GM18526 (cell line): ENCODE measurements around the gene MARCHF10.

ENCODE experiments used
- POLR2A ChIP-seq: IDR thresholded peaks from 3 replicates; pipeline ENCODE4 v1.6.1; 2011; ENCODE audit not compliant: insufficient read length; ENCODE audit errors: extremely low read depth

Gene MARCHF10

DNA sequence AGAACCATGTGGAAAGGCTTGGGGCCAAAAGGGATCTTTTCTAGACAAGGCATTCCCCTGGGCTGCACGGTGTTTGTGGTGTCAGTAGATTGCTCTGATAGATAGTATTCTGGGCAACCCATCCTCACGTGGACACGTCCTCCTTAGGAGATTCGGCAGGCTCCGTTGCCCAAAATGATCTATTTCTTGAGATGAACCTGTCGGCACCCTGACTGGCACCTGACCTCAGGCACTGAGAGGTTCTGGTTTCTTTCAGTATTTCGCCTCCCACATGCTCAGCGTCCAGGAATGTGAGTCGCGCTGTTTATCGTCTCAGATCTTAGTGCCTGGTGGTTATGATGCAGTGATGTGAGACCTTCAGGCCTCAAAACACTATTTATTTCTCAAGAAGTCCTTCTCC lies 89.7 kb downstream of the MARCHF10 start:
- no peak for TF ChIP-seq POLR2A

DNA sequence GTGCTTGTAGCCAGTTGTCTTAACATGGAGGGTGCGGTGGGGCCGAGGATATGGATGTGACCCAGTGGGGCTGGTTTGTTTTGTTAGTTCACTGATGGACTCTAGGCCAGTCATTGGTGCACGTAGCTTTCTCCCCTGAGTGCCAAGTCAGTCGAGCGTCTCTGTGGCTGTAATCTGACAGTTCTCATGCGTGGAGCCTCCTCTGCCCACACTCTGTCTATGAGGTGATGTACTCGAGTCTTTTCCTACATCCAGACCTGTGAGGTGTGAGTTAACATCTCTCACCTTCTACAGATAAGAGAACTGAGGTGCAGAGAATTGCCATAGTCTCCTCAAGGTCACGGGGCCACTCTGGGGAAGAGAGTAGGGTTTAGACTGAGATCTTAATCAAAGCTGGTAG lies 90.2 kb downstream of the MARCHF10 start:
- no peak for TF ChIP-seq POLR2A

- no peak for TF ChIP-seq POLR2A
These were observed 90.6 kb downstream of the MARCHF10 start for GRCh38 chr17:62717589-62717855.

- no peak for TF ChIP-seq POLR2A
These were observed 91.1 kb downstream of the MARCHF10 start for GRCh38 chr17:62716834-62717588.

- no peak for TF ChIP-seq POLR2A
These were observed 92.2 kb downstream of the MARCHF10 start for GRCh38 chr17:62715882-62716390.

- TF ChIP-seq POLR2A, result no peak
These were observed 93.9 kb downstream of the MARCHF10 start for GRCh38 chr17:62714016-62714777.

- no peak for TF ChIP-seq POLR2A
These were observed 94.8 kb downstream of the MARCHF10 start for GRCh38 chr17:62713086-62713881.

GRCh38 chr17:62712171-62712581 lies 95.9 kb downstream of the MARCHF10 start:
- TF ChIP-seq POLR2A, result no peak

GRCh38 chr17:62708587-62708986 lies 99.5 kb downstream of the MARCHF10 start:
- no peak for TF ChIP-seq POLR2A

DNA sequence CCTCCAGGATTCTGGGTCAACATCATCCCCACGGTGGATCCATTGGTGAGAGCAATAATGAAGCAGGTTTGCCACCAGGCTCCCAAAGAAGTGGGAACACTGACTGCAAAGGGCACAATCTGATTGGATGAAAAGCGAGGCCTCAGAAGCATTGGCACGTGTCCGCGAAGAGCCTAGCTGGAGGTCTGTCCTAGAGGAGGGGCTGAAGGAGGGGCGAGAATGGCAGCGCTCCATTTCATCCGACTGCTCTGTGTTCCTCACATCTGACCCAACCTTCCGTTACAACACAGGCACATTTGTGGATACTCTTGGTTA lies 100.7 kb downstream of the MARCHF10 start:
- TF ChIP-seq POLR2A, result no peak

- TF ChIP-seq POLR2A, result no peak
These were observed 101.3 kb downstream of the MARCHF10 start for GRCh38 chr17:62706598-62707424.

DNA sequence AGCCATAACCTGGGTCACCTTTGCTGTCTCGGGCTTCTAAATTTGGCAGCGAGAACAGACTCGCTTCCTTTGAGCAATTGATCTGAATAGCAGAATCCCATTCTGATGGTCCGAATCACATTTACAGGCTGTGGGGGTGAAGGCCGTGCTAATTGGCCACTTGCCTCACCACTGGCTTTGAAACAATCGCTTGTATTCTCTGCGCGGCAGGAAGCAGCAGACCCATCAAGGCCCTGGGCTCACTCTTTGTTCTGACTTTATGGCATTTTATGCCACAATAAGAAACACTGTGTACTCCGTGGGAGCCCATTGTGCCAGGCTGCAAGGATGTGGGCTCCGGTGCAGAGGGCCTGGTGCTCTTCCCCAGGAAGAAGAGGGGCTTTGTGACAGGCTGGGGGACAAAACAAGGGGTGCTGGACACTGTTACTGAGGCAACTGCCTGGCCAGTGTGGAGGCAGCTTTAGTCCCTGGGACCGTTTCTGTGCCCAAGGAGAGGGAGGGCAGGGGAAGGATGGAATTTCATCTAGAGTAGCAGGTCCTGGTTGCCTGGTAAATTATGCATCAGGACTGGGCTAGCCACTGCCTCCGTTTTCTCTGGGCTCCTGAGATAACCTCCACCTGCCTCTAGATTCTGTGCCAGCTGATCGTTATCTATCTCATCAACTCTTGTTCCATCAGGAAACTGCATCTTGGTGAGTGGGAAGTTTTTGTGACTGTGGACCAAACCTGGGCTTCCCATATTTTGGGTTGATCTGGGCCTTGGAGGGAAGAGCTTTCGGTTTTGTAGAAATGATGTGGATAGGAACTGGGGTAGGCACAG lies 102.1 kb downstream of the MARCHF10 start:
- no peak for TF ChIP-seq POLR2A

DNA sequence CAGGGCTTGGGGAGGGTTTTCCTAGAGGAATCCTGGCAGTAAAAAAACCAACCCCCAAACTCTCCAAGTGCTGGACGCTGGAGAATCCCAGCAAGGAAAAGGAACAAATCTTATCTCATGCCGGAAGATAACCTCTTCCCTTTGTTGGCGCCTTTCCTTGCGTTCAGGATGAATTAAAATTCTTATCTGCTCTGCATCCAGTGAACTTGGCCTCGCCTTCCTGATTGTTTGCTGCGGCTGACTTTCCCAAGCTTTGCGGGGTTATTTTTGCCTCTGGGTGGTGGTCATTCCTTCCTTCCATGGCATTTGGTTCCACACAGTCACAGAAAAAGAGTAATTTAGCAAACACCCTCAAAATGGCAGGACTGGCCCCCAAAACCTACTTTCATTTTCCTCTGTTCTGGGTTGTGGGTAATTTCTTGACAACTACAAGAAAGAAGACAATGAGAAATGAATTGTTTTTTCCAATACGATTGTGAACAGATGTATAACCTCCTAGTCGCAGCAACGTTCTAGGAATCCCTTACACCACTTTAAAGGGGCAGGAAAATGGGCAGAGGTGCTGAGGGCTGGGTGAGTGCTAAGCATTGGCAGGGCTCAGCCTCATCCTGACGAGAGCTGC lies 102.8 kb downstream of the MARCHF10 start:
- no peak for TF ChIP-seq POLR2A
